OCI-LY1 (cell line): ENCODE data around the gene AEBP1.

ENCODE experiments used
- CTCF ChIP-seq: fragments of 200-600 bp; sonication (generic), shearing (Covaris generic); IDR thresholded peaks from 2 replicates; pipeline ENCODE4 v1.5.1; 2017; ENCODE audit warnings: mild to moderate bottlenecking, antibody characterized with exemption, low read length, moderate library complexity, mixed read lengths
- EZH2 ChIP-seq: fragments of 200-600 bp; sonication (generic), shearing (Covaris generic); IDR thresholded peaks from 2 replicates; pipeline ENCODE4 v1.8.0; 2017; ENCODE audit warnings: borderline replicate concordance, mixed run types, mild to moderate bottlenecking, antibody characterized with exemption, low read length, moderate library complexity, mixed read lengths

- TF ChIP-seq CTCF (no peak), EZH2 (no peak)
Measured at GRCh38 chr7:44094883-44095592, 9.1 kb upstream of the AEBP1 start.
